Caco-2 (cell line): Measurements from ENCODE around the gene MC1R. TPM values are rescaled to one million over a fixed set of nuclear protein-coding genes. Genes with fewer than 3 reads are reported as not detected.

Experiments
- BruUV-seq: library from RNA; stranded (reverse); fragments of 400-500 nt; replicated peaks from 2 replicates; lab custom pipeline; 2021; lab: Mats Ljungman, UMichigan
- CTCF ChIA-PET: fragments of 300-600 bp; sonication (Branson Sonifier 250); formaldehyde crosslinking; loops from one replicate; lab custom pipeline; 2022; ENCODE audit warnings: antibody characterized with exemption; lab: Charles Lee
- POLR2A ChIA-PET: fragments of 300-600 bp; sonication (Branson Sonifier 250); formaldehyde crosslinking; loops from one replicate; lab custom pipeline; 2022; ENCODE audit warnings: antibody characterized with exemption; lab: Charles Lee
- DNase-seq, 2 experiments: peaks; one replicate each; pipeline versions ENCODE4 v3.0.0 to v3.0.0-alpha.2; 2020 to 2022
- H3K27me3 ChIP-seq: replicated peaks from 2 replicates; pipeline ENCODE4 v1.6.0; 2011; ENCODE audit warnings: low read length; ENCODE audit not compliant: control insufficient read depth, insufficient read depth
- H3K36me3 ChIP-seq: 2 replicates; pipeline ENCODE4 v1.5.1; 2011; ENCODE audit warnings: low read length; ENCODE audit not compliant: control insufficient read depth, insufficient read depth
- H3K4me1 ChIP-seq: fragments of 250-450 bp; sonication (Bioruptor Pico); 2 replicates; pipeline ENCODE4 v1.5.1; 2020; ENCODE audit warnings: mild to moderate bottlenecking
- H3K4me3 ChIP-seq: 2 replicates; pipeline ENCODE4 v1.5.1; 2011; ENCODE audit warnings: low read depth, mild to moderate bottlenecking, control low read depth, low read length
- H3K9me3 ChIP-seq: fragments of 250-450 bp; sonication (Bioruptor Pico); 2 replicates; pipeline ENCODE4 v1.5.1; 2020; ENCODE audit warnings: mild to moderate bottlenecking, moderate library complexity
- H3K27ac Mint-ChIP-seq: one replicate; pipeline ENCODE4 v1.8.0; 2022; ENCODE audit warnings: mixed read lengths; ENCODE audit not compliant: unreplicated experiment
- H3K27me3 Mint-ChIP-seq: one replicate; pipeline ENCODE4 v1.8.0; 2022; ENCODE audit warnings: mixed read lengths; ENCODE audit not compliant: insufficient read depth, unreplicated experiment
- H3K36me3 Mint-ChIP-seq: one replicate; pipeline ENCODE4 v1.8.0; 2022; ENCODE audit warnings: mild to moderate bottlenecking, mixed read lengths; ENCODE audit not compliant: insufficient read depth, unreplicated experiment
- H3K4me1 Mint-ChIP-seq: one replicate; pipeline ENCODE4 v1.8.0; 2022; ENCODE audit warnings: low read depth, mixed read lengths; ENCODE audit not compliant: unreplicated experiment
- H3K4me3 Mint-ChIP-seq: one replicate; pipeline ENCODE4 v1.8.0; 2022; ENCODE audit warnings: mild to moderate bottlenecking, moderate library complexity, mixed read lengths; ENCODE audit not compliant: unreplicated experiment
- H3K9me3 Mint-ChIP-seq: one replicate; pipeline ENCODE4 v1.8.0; 2022; ENCODE audit warnings: mixed read lengths; ENCODE audit not compliant: unreplicated experiment
- intact Hi-C: fragments of 100-400 bp; cut with micrococcal nuclease; formaldehyde crosslinking; loops from one replicate; pipeline ENCODE4 v1.10.0; 2022; ENCODE audit not compliant: unreplicated experiment
- total RNA-seq: library from RNA; stranded (reverse); gene quantifications from 2 replicates; pipeline ENCODE4 v1.2.3, GENCODE V29; 2022
- TF ChIP-seq, protein P1 (sequence below), 2 experiments: fragments of 200-600 bp in 1 of 2; IDR thresholded peaks; 1 replicate in 1 of 2; 2 replicates in 1 of 2; pipeline versions ENCODE4 v1.5.1 to v1.8.0; 2011 to 2022; ENCODE audit warnings: antibody characterized with exemption in 1 of 2, control low read depth in 1 of 2, inconsistent platforms in 1 of 2, low read depth in 1 of 2, low read length in 1 of 2, mild to moderate bottlenecking in 1 of 2, moderate library complexity in 1 of 2; ENCODE audit not compliant: insufficient read depth in 1 of 2, severe bottlenecking in 1 of 2, unreplicated experiment in 1 of 2

MC1R gene
- total RNA-seq, 1 experiment from 2014 or later, result 6.5 TPM

DNA sequence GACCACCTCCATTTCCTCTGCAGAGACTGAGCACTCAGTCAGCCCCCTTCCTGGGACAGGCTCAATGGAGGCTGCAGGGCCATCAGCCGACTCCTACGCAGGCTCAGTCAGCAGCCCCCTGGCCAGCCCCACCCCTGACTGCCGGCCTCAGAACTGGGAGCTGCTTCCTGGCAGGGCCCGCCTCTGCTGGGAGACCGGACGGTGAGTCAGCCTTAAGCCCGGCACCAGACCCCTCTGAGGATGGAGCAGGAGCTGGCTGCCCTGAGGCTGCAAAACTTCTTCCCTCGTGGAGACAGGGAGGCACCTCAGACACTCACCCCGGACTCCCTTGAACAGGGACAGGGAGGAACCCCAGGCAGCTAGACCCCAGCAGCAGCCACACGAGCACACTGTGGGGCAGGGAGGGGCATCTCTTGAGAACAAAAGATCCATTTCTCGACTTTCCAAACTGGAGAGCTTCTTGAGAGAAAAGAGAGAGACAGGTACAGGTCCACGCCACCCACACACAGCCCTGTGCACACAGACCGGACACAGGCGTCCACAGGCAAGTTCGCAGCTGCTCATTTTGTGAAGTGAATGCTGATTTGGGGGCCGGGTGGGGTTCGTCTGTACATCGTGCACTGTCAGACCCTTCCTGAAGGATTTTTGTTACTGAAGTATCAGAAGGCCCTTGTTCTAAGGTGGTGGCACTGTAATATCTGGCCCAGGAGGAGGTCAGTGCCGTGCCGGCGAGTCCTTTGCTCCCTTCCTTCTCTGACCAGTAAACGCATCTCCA, 3.2 kb downstream of the MC1R start:
- Mint-ChIP-seq H3K27me3 (no peaks in the 10 kb centered on the region), H3K36me3 (peaks cover 40% of the 10 kb centered on the region), H3K4me1 (peaks cover 6% of the 10 kb centered on the region), H3K9me3 (no peaks in the 10 kb centered on the region), H3K4me3 (peak overlapping the region; percentile 85), H3K27ac (peak overlapping the region; percentile 34)
- TF ChIP-seq, protein P1, sequence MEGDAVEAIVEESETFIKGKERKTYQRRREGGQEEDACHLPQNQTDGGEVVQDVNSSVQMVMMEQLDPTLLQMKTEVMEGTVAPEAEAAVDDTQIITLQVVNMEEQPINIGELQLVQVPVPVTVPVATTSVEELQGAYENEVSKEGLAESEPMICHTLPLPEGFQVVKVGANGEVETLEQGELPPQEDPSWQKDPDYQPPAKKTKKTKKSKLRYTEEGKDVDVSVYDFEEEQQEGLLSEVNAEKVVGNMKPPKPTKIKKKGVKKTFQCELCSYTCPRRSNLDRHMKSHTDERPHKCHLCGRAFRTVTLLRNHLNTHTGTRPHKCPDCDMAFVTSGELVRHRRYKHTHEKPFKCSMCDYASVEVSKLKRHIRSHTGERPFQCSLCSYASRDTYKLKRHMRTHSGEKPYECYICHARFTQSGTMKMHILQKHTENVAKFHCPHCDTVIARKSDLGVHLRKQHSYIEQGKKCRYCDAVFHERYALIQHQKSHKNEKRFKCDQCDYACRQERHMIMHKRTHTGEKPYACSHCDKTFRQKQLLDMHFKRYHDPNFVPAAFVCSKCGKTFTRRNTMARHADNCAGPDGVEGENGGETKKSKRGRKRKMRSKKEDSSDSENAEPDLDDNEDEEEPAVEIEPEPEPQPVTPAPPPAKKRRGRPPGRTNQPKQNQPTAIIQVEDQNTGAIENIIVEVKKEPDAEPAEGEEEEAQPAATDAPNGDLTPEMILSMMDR (IDR thresholded peaks at IDR 0.05; ENCODE audit: insufficient read depth in 1 of 2, low read depth in 1 of 2, low read length in 1 of 2, severe bottlenecking in 1 of 2, unreplicated experiment in 1 of 2), result no peak
- intact Hi-C loops, result loop anchor here (10.0 kb wide), 1 partner anchor 97 kb away; the partner anchor contains the start of gene SPIRE2
- H3K4me1 ChIP-seq, result peaks cover 40% of the 10 kb centered on the region
- no peaks in the 10 kb centered on the region for H3K36me3 ChIP-seq
- H3K27me3 ChIP-seq, result 0 out of 2 replicates have a peak, but pooled peaks cover 2% of the 10 kb centered on the region
- no peaks in the 10 kb centered on the region for H3K9me3 ChIP-seq
- ChIA-PET POLR2A (interaction anchor here (0.5 to 1.2 kb wide), 3 partner anchors 14 to 48 kb away, joined by 4 to 10 read pairs (median 7); partner anchors contain the start of gene TCF25), CTCF (interaction anchor here (1.1 kb wide), 1 partner anchor 12 kb away, joined by 9 read pairs; no protein-coding TSS in a partner anchor)
- peak overlapping the region; percentile 72 for H3K4me3 ChIP-seq
- DNase-seq, result peak; percentile 70 to 81
- BruUV-seq, result TSS peak; percentile 38

DNA sequence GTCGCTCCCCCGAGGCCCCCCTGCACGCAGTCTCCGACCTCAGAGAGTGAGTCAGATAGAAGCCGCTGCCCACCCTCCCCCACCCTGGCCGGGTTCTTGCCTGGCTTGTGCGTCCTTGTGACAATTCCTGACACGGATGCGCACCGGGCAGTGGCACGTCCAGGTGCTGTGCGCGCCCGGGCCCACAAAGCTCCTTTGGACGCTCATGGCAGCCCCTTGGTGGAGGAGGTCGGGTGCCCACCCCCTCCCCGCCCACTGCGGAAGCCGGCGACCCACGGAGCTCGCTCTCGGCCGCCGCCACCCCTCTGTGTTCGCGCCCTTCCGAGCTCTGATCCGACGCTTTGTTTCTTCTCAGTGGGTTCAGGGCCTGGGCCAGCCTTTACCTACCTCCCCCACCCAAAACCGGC, 3.8 kb downstream of the MC1R start:
- peak; percentile 53 to 83 for DNase-seq
- Mint-ChIP-seq H3K27me3 (no peaks in the 10 kb centered on the region), H3K4me1 (peaks cover 6% of the 10 kb centered on the region), H3K36me3 (peaks cover 40% of the 10 kb centered on the region), H3K9me3 (no peaks in the 10 kb centered on the region), H3K4me3 (peak overlapping the region; percentile 85), H3K27ac (peak overlapping the region; percentile 73)
- intact Hi-C loops, result loop anchor here (10.0 kb wide), 1 partner anchor 98 kb away; the partner anchor contains the start of gene SPIRE2
- CTCF ChIA-PET, result interaction anchor here (0.6 to 0.7 kb wide), 5 partner anchors 50 to 1237 kb away, joined by 3 to 8 read pairs (median 3); no protein-coding TSS in a partner anchor
- POLR2A ChIA-PET, result interaction anchor here (0.5 to 1.2 kb wide), 9 partner anchors 13 to 221 kb away, joined by 4 to 13 read pairs (median 5); partner anchors contain the start of genes SPATA2L and TCF25
- TF ChIP-seq, protein P1 (IDR thresholded peaks at IDR 0.05; ENCODE audit: insufficient read depth in 1 of 2, low read depth in 1 of 2, low read length in 1 of 2, severe bottlenecking in 1 of 2, unreplicated experiment in 1 of 2), result no peak
- Histone ChIP-seq H3K36me3 (no peaks in the 10 kb centered on the region), H3K4me3 (peak overlapping the region; percentile 72), H3K9me3 (no peaks in the 10 kb centered on the region), H3K4me1 (peaks cover 36% of the 10 kb centered on the region), H3K27me3 (0 out of 2 replicates have a peak, but pooled peaks cover 2% of the 10 kb centered on the region)
- no TSS peak for BruUV-seq
